Skeletal muscle satellite cell (primary cell): ENCODE measurements around the gene FMO5.
"Not testable (repeated sequence)": the region's sequence is repeated elsewhere in the genome, so short reads cannot be mapped to it uniquely, and the experiment has no call there.

Experiments
- H3K27me3 ChIP-seq: 2 replicates; pipeline ENCODE4 v1.7.0; 2013; ENCODE audit warnings: low read length; ENCODE audit not compliant: control insufficient read depth, insufficient read depth
- H3K36me3 ChIP-seq: 2 replicates; pipeline ENCODE4 v1.7.0; 2013; ENCODE audit warnings: mild to moderate bottlenecking, control low read depth, low read length; ENCODE audit not compliant: insufficient read depth
- H3K4me1 ChIP-seq: 2 replicates; pipeline ENCODE4 v1.7.0; 2013; ENCODE audit warnings: low read length; ENCODE audit not compliant: control insufficient read depth, insufficient read depth
- H3K4me2 ChIP-seq: 2 replicates; pipeline ENCODE4 v1.7.0; 2013; ENCODE audit warnings: mild to moderate bottlenecking, low read length
- H3K4me3 ChIP-seq: 2 replicates; pipeline ENCODE4 v1.7.0; 2013; ENCODE audit warnings: low read length
- H3K9ac ChIP-seq: 2 replicates; pipeline ENCODE4 v1.7.0; 2013; ENCODE audit warnings: mild to moderate bottlenecking, low read depth, low read length, moderate library complexity
- H3K9me3 ChIP-seq: replicated peaks from 2 replicates; pipeline ENCODE4 v1.7.0; 2013; ENCODE audit warnings: mild to moderate bottlenecking, control low read depth, low read length

The FMO5 gene

GRCh38 chr1:147236959-147237791 lies 12.0 kb upstream of the FMO5 start:
- Histone ChIP-seq H3K4me3 (no peak overlapping the region), H3K9me3 (peaks cover 4% of the 10 kb centered on the region), H3K4me1 (peaks cover 4% of the 10 kb centered on the region), H3K9ac (no peak overlapping the region), H3K4me2 (no peak overlapping the region), H3K36me3 (no peaks in the 10 kb centered on the region), H3K27me3 (peaks cover 10% of the 10 kb centered on the region)

GRCh38 chr1:147236448-147236847 lies 11.3 kb upstream of the FMO5 start:
- no peak overlapping the region for H3K4me3 ChIP-seq
- H3K9ac ChIP-seq: no peak overlapping the region
- H3K27me3 ChIP-seq: peaks cover 10% of the 10 kb centered on the region
- no peaks in the 10 kb centered on the region for H3K4me1 ChIP-seq
- H3K9me3 ChIP-seq: peaks cover 4% of the 10 kb centered on the region
- H3K36me3 ChIP-seq: no peaks in the 10 kb centered on the region
- no peak overlapping the region for H3K4me2 ChIP-seq

- Histone ChIP-seq H3K4me1 (no peaks in the 10 kb centered on the region), H3K4me3 (no peak overlapping the region), H3K27me3 (peaks cover 10% of the 10 kb centered on the region), H3K9me3 (peaks cover 4% of the 10 kb centered on the region), H3K4me2 (no peak overlapping the region), H3K9ac (no peak overlapping the region), H3K36me3 (no peaks in the 10 kb centered on the region)
Measured at GRCh38 chr1:147235822-147236221, 10.7 kb upstream of the FMO5 start.

- not testable (repeated sequence) for H3K4me2 ChIP-seq, H3K9me3 ChIP-seq
Measured at GRCh38 chr1:147233903-147234302, 8.8 kb upstream of the FMO5 start.

GRCh38 chr1:147231032-147231431 lies 5.9 kb upstream of the FMO5 start:
- H3K9me3 ChIP-seq, H3K9ac ChIP-seq, H3K4me1 ChIP-seq, H3K36me3 ChIP-seq, H3K27me3 ChIP-seq, H3K4me3 ChIP-seq, H3K4me2 ChIP-seq: not testable (repeated sequence)

More at GRCh38 chr1:147233903-147234302, 8.8 kb upstream of the FMO5 start:
- not testable (repeated sequence) for H3K36me3 ChIP-seq, H3K4me1 ChIP-seq, H3K9ac ChIP-seq, H3K4me3 ChIP-seq
- peaks cover 10% of the 10 kb centered on the region for H3K27me3 ChIP-seq

GRCh38 chr1:147223740-147224615 lies 1.2 kb downstream of the FMO5 start:
- Histone ChIP-seq H3K36me3 (no peaks in the 10 kb centered on the region), H3K4me3 (no peak overlapping the region), H3K9me3 (no peaks in the 10 kb centered on the region), H3K4me1 (no peaks in the 10 kb centered on the region), H3K27me3 (no peaks in the 10 kb centered on the region), H3K9ac (no peak overlapping the region), H3K4me2 (no peak overlapping the region)

- H3K4me1 ChIP-seq: peaks cover 3% of the 10 kb centered on the region
- no peak overlapping the region for H3K4me2 ChIP-seq
- no peak overlapping the region for H3K9ac ChIP-seq
- H3K4me3 ChIP-seq: no peak overlapping the region
- H3K36me3 ChIP-seq: no peaks in the 10 kb centered on the region
- H3K27me3 ChIP-seq: no peaks in the 10 kb centered on the region
- H3K9me3 ChIP-seq: no peaks in the 10 kb centered on the region
Measured at GRCh38 chr1:147218606-147219005, 6.5 kb downstream of the FMO5 start.

- Histone ChIP-seq H3K36me3 (no peaks in the 10 kb centered on the region), H3K27me3 (no peaks in the 10 kb centered on the region), H3K4me3 (no peak overlapping the region), H3K4me1 (peaks cover 3% of the 10 kb centered on the region), H3K9ac (no peak overlapping the region), H3K9me3 (no peaks in the 10 kb centered on the region), H3K4me2 (no peak overlapping the region)
Measured at GRCh38 chr1:147217141-147217540, 8.0 kb downstream of the FMO5 start.

- Histone ChIP-seq H3K4me3 (no peak overlapping the region), H3K4me1 (peaks cover 3% of the 10 kb centered on the region), H3K27me3 (no peaks in the 10 kb centered on the region), H3K9ac (no peak overlapping the region), H3K36me3 (no peaks in the 10 kb centered on the region), H3K4me2 (no peak overlapping the region), H3K9me3 (no peaks in the 10 kb centered on the region)
Measured at GRCh38 chr1:147216124-147216523, 9.0 kb downstream of the FMO5 start.

GRCh38 chr1:147215540-147215916 lies 9.6 kb downstream of the FMO5 start:
- Histone ChIP-seq H3K9ac (no peak overlapping the region), H3K9me3 (no peaks in the 10 kb centered on the region), H3K4me3 (no peak overlapping the region), H3K4me1 (peaks cover 3% of the 10 kb centered on the region), H3K36me3 (no peaks in the 10 kb centered on the region), H3K4me2 (no peak overlapping the region), H3K27me3 (no peaks in the 10 kb centered on the region)

GRCh38 chr1:147214842-147215539 lies 10.1 kb downstream of the FMO5 start:
- Histone ChIP-seq H3K27me3 (no peaks in the 10 kb centered on the region), H3K9ac (no peak overlapping the region), H3K36me3 (no peaks in the 10 kb centered on the region), H3K4me2 (no peak overlapping the region), H3K9me3 (no peaks in the 10 kb centered on the region), H3K4me3 (no peak overlapping the region), H3K4me1 (peaks cover 3% of the 10 kb centered on the region)
